Measurements from ENCODE around the gene SMAD1. TPM values are rescaled to one million over a fixed set of nuclear protein-coding genes. Genes with fewer than 3 reads are reported as not detected.

The SMAD1 gene
- total RNA-seq, 2 experiments from 2014 or later: 0.67 to 0.92 TPM

DNA sequence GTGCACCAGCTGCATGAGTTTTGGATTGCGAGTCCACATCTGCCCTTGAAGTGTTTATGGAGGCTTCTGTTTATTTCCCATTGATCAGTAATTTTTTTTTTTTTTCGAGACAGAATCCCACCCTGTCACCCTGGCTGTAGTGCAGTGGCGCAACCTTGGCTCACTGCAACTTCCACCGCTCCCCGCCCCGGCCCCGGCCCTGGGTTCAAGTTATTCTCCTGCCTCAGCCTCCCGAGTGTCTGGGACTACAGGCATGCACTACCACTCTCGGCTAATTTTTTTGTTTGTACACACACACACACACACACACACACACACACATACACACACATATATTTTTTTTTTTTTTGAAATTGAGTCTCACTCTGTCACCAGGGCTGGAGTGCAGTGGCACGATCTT lies 46.1 kb downstream of the SMAD1 start:
- CTCF ChIA-PET: no interaction called here
- TF ChIP-seq, protein P1, sequence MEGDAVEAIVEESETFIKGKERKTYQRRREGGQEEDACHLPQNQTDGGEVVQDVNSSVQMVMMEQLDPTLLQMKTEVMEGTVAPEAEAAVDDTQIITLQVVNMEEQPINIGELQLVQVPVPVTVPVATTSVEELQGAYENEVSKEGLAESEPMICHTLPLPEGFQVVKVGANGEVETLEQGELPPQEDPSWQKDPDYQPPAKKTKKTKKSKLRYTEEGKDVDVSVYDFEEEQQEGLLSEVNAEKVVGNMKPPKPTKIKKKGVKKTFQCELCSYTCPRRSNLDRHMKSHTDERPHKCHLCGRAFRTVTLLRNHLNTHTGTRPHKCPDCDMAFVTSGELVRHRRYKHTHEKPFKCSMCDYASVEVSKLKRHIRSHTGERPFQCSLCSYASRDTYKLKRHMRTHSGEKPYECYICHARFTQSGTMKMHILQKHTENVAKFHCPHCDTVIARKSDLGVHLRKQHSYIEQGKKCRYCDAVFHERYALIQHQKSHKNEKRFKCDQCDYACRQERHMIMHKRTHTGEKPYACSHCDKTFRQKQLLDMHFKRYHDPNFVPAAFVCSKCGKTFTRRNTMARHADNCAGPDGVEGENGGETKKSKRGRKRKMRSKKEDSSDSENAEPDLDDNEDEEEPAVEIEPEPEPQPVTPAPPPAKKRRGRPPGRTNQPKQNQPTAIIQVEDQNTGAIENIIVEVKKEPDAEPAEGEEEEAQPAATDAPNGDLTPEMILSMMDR (IDR thresholded peaks at IDR 0.05): no peak
- intact Hi-C loops (cut with micrococcal nuclease): no loop called here
- H3K27ac Mint-ChIP-seq: no peak overlapping the region
- no peak for DNase-seq
- POLR2A ChIA-PET: no interaction called here
- H3K36me3 Mint-ChIP-seq (ENCODE audit: low read depth): no peaks in the 10 kb centered on the region
- no peak for ATAC-seq
- H3K4me1 Mint-ChIP-seq (ENCODE audit: low read depth): no peaks in the 10 kb centered on the region
- no peaks in the 10 kb centered on the region for H3K9me3 Mint-ChIP-seq
- no peak overlapping the region for H3K4me3 Mint-ChIP-seq
- peaks cover 1% of the 10 kb centered on the region for H3K27me3 Mint-ChIP-seq

DNA sequence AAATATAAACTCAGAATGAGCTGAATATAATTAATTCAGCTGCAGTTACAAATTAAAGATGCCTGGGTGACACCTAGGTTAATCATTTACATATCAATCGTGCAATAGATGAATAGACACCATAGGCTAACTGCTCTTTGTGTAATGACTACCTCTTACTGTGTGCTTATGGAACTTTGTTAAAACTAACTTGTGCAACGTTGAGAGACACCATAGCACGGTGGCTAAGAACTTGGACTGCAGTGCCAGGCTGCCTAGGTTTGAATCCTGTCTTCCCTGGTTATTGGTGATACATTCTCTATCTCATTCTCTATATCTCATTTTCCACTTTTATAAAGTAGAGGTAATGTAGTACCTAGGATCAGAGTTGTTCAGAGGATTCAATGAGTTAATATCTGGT lies 46.9 kb downstream of the SMAD1 start:
- no peak overlapping the region for H3K27ac Mint-ChIP-seq
- CTCF ChIA-PET: no interaction called here

DNA sequence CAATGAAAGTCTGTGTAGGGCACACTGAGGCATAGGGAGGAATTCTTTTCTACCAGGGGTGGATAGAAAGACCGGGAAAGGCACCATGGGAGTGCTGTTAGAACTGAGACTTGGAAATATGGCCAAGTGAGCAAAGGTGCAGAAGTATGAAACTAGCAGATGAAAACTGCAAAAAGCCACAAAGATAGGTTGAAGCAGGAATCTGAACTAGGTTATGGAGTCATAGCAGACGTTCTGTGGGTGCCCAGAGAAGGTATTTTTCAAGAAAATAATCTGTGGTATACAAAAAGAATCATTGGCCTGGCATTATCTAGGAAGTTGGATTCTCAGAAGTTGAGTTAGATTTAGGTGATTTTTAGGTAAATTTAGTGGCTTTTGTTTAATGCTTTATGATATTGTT lies 48.5 kb downstream of the SMAD1 start:
- H3K4me3 Mint-ChIP-seq: no peak overlapping the region
- intact Hi-C loops (cut with micrococcal nuclease): no loop called here
- H3K27me3 Mint-ChIP-seq: no peaks in the 10 kb centered on the region
- POLR2A ChIA-PET: no interaction called here
- no peaks in the 10 kb centered on the region for H3K4me1 Mint-ChIP-seq (ENCODE audit: low read depth)
- H3K36me3 Mint-ChIP-seq (ENCODE audit: low read depth): no peaks in the 10 kb centered on the region
- TF ChIP-seq, protein P1 (IDR thresholded peaks at IDR 0.05): no peak
- no peak overlapping the region for H3K27ac Mint-ChIP-seq
- H3K9me3 Mint-ChIP-seq: no peaks in the 10 kb centered on the region
- ATAC-seq (no peak), DNase-seq (no peak)
- CTCF ChIA-PET: no interaction called here

More for the DNA sequence above, 46.9 kb downstream of the SMAD1 start:
- H3K36me3 Mint-ChIP-seq (ENCODE audit: low read depth): no peaks in the 10 kb centered on the region
- intact Hi-C loops (cut with micrococcal nuclease): no loop called here
- TF ChIP-seq, protein P1 (IDR thresholded peaks at IDR 0.05): no peak
- no peaks in the 10 kb centered on the region for H3K4me1 Mint-ChIP-seq (ENCODE audit: low read depth)
- POLR2A ChIA-PET: no interaction called here
- DNase-seq: no peak
- no peak overlapping the region for H3K4me3 Mint-ChIP-seq
- no peaks in the 10 kb centered on the region for H3K9me3 Mint-ChIP-seq
- peaks cover 1% of the 10 kb centered on the region for H3K27me3 Mint-ChIP-seq
- ATAC-seq: no peak

DNA sequence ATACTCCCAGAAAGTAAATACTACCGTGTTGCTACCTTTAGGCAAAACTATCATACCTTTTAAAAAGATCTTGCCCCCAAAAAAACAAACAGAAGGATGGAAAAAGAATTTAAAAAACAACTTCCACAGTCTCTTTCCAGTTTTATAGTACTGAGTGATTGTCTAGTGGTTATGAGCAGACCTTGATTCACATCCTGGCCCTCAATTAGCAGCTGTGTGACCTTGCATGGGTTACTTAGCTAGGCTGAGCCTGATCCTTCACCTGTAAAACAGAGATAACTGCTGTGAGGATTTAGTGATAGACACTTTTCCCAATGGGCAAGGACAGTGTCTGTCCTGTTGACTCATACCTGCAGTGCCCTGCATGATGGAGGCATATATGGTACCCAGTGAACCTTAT lies 49.0 kb downstream of the SMAD1 start:
- ATAC-seq (no peak), DNase-seq (no peak)
- CTCF ChIA-PET: no interaction called here
- Mint-ChIP-seq H3K4me3 (no peak overlapping the region), H3K4me1 (ENCODE audit: low read depth) (no peaks in the 10 kb centered on the region), H3K27me3 (no peaks in the 10 kb centered on the region), H3K36me3 (ENCODE audit: low read depth) (no peaks in the 10 kb centered on the region), H3K9me3 (no peaks in the 10 kb centered on the region), H3K27ac (no peak overlapping the region)
- intact Hi-C loops (cut with micrococcal nuclease): no loop called here
- POLR2A ChIA-PET: no interaction called here
- TF ChIP-seq, protein P1 (IDR thresholded peaks at IDR 0.05): no peak

DNA sequence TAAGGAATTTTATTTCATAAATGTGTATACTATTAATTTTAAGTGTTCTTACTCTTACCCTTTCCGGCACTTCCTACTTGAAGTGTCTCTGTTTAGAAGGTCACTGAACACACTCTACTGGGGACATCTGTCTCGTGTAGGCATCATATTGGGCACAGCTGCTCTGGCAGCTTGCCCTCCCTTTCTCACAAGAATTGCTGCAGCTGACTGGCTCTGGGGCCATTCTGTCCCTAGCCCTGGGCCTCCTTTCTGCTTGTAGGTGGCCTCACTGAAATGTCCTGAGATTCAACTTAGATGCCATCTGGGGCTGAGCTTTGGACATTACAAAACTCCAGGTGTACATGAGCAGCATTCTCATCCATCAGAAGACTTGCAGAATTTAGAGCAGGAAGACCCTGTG lies 49.6 kb downstream of the SMAD1 start:
- H3K27ac Mint-ChIP-seq: no peak overlapping the region
- H3K4me3 Mint-ChIP-seq: no peak overlapping the region
- intact Hi-C loops (cut with micrococcal nuclease): no loop called here
- no peaks in the 10 kb centered on the region for H3K9me3 Mint-ChIP-seq
- DNase-seq (no peak), ATAC-seq (no peak)
- peaks cover 2% of the 10 kb centered on the region for H3K27me3 Mint-ChIP-seq
- CTCF ChIA-PET: interaction anchor here (1.5 kb wide), 1 partner anchor 26 kb away, joined by 5 read pairs; no protein-coding TSS in a partner anchor
- H3K36me3 Mint-ChIP-seq (ENCODE audit: low read depth): no peaks in the 10 kb centered on the region
- no peaks in the 10 kb centered on the region for H3K4me1 Mint-ChIP-seq (ENCODE audit: low read depth)
- TF ChIP-seq, protein P1 (IDR thresholded peaks at IDR 0.05): no peak
- POLR2A ChIA-PET: no interaction called here

Measured in activated CD8-positive, alpha-beta T cell treated with anti-CD3 and anti-CD28 coated beads for 36 hours (primary cell).